Esophagus squamous epithelium (tissue), 4 donors: Measurements from ENCODE around the gene NKG7.

Source experiments
- CTCF ChIP-seq, 6 experiments: fragments of 450-650 bp in 4 of 6; fragments of 200-600 bp in 2 of 6; sonication (generic) in 2 of 6; IDR thresholded peaks; one replicate each; pipeline ENCODE4 v1.5.1; 2016 to 2019; ENCODE audit warnings: antibody characterized with exemption in 6 of 6, mild to moderate bottlenecking in 4 of 6, moderate library complexity in 4 of 6
- POLR2A ChIP-seq, 4 donors: fragments of 450-650 bp; IDR thresholded peaks; one replicate each; pipeline ENCODE4 v1.6.1; 2017; ENCODE audit warnings: antibody characterized with exemption in 4 of 4, mild to moderate bottlenecking in 4 of 4, moderate library complexity in 3 of 4

DNA sequence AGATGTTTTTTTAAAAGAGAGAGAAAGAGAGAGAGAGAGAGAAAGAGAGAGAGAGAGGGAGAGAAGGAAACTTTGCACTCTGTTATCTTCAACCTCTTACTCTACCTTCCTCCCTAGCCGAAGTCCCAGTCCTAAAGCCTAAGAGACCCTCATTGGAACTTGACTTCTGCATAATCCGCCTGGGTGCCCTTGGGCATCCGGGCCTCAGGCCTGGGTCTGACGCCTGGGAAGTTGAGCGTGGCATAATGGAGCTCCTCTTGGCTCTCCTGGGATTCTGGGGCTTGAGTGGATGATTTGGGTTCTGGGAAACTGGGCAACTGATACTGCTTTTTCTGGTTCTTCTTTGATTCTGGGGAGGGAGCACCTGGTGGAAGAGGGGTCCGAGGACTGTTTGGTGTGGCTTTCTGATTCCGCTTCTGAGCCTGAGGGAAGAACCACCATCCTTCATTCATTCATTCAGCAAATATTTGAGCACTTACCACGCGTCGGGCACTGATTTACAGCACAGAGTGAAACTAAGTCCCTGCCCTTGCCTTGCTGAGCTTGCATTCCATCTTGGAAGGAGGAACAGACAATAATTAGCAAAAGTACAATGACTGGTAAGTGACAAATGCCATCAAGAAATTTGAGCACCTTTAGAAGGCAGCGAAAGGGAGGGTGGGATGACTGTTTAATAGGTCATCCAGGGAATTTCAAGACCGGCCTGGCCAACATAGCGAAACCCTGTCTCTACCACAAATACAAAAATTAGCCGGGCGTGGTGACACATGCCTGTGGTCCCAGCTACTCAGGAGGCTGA, 38.7 kb upstream of the NKG7 start:
- no peak for TF ChIP-seq POLR2A (IDR thresholded peaks at IDR 0.05)
- TF ChIP-seq CTCF (IDR thresholded peaks at IDR 0.05): no peak
